ENCODE results near the gene GCNT2. TPM values are rescaled to one million over a fixed set of nuclear protein-coding genes. Genes with fewer than 3 reads are reported as not detected.

The GCNT2 gene
- 26.3 TPM for total RNA-seq

GRCh38 chr6:10521104-10521808, at the start of gene GCNT2:
Gene GCNT2 (plus strand): TSS chr6:10521351. CDS start chr6:10528912, 7,561 bp downstream.

Small RNA genes lying within 50 kb of the gene (small RNA-seq; reads per million reads assigned to genes)
- not detected for gene RF00019 (ENCODE audit: low replicate concordance)

Other genes with a start within 250 kb of the GCNT2 start
- gene TFAP2A, start 106.3 kb upstream of the GCNT2 start, total RNA-seq: not detected
- gene C6orf52, start 173.3 kb downstream of the GCNT2 start, total RNA-seq: not detected
- gene PAK1IP1, start 173.6 kb downstream of the GCNT2 start, total RNA-seq: 14.1 TPM
- gene TMEM14C, start 201.7 kb downstream of the GCNT2 start, total RNA-seq: 36.6 TPM
- gene TMEM14B, start 226.5 kb downstream of the GCNT2 start, total RNA-seq: 70.7 TPM